Subcutaneous preadipocyte (primary cell): ENCODE measurements around the gene SP9. TPM values are rescaled to one million over a fixed set of nuclear protein-coding genes. Genes with fewer than 3 reads are reported as not detected.

ENCODE experiments used
- total RNA-seq: library from RNA; depleted of rRNA; stranded (reverse); fragments of >200 nt; gene quantifications from 2 replicates; pipeline ENCODE4 v1.2.3, GENCODE V29; 2012

SP9 gene
- total RNA-seq: under 0.01 TPM in 1 of 2 replicates, not detected in the other

DNA sequence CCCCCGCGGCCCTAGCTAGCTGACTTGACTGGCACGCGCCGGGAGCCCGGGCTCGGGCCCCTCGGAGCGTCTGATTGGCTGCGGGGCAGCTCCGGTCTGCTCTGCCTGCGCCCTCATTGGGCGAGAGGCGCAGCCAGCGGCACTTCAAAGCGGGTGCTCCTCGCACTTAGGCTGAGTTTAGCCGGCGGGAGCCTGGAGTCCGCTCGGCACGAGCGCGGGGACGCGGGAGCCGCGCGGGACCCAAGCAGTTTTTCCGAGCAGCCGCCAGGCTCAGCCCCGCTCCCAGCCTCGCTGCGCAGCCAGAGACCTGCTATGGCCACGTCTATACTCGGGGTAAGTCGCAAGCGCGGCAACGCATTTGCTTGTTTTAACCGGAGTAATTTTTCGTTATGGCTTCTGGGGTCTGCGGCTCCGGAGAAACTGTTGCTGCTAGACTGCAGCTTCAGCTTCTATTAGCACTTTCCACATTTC is at the start of gene SP9:
Gene SP9, plus strand, starts transcription at position 174 of the 471 bp plus-strand sequence. Its CDS starts 139 bp downstream, at position 313.

Other genes starting within 250 kb of the SP9 start
- gene OLA1, start 86.4 kb upstream of the SP9 start, total RNA-seq: 82.3 and 94.6 TPM in 2 replicates
- gene SCRN3, start 60.8 kb downstream of the SP9 start, total RNA-seq: 18.7 and 20.5 TPM in 2 replicates
- gene GPR155, start 152.1 kb downstream of the SP9 start, total RNA-seq: 1.4 and 1.8 TPM in 2 replicates